GM13976 (cell line): Measurements from ENCODE around the gene ACBD4.

Source experiments
- DNase-seq: peaks from one replicate; pipeline ENCODE4 v3.0.0; 2012; ENCODE audit warnings: low spot score
- in situ Hi-C: fragments of 300-500 bp; cut with MboI; formaldehyde crosslinking; loops from one replicate; pipeline ENCODE4 v1.12.0; 2022; ENCODE audit warnings: low sequenced_read_pairs, mixed read lengths, inconsistent platforms; ENCODE audit not compliant: unreplicated experiment
- TF ChIP-seq, protein P1 (sequence below): IDR thresholded peaks from 2 replicates; pipeline ENCODE4 v1.5.1; 2012; ENCODE audit warnings: borderline replicate concordance, mild to moderate bottlenecking; ENCODE audit not compliant: insufficient read depth; ENCODE audit errors: extremely low read depth, missing control alignments, control extremely low read depth

ACBD4 gene

DNA sequence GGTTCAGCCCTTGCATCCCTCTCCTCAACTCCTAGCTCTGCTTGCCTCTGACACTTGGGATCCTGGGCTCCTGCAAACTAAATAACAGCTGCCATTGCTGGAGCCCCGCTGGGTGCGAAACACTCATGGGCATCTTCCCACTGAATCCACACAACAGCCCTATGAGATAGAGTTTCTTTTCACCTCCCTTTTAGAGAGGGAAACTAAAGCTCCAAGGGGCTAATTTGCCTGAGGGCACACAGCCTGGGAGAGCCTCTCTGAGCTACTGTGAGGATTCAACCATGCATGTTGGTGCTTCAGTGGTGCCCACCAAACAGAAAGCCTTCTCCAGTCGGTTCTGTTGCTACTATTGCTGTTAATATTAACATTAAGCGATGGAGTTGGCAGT lies 4.0 kb downstream of the ACBD4 start:
- no peak for DNase-seq
- in situ Hi-C loops: loop anchor here (10.0 kb wide), 1 partner anchor 55 kb away; no protein-coding TSS in a partner anchor

DNA sequence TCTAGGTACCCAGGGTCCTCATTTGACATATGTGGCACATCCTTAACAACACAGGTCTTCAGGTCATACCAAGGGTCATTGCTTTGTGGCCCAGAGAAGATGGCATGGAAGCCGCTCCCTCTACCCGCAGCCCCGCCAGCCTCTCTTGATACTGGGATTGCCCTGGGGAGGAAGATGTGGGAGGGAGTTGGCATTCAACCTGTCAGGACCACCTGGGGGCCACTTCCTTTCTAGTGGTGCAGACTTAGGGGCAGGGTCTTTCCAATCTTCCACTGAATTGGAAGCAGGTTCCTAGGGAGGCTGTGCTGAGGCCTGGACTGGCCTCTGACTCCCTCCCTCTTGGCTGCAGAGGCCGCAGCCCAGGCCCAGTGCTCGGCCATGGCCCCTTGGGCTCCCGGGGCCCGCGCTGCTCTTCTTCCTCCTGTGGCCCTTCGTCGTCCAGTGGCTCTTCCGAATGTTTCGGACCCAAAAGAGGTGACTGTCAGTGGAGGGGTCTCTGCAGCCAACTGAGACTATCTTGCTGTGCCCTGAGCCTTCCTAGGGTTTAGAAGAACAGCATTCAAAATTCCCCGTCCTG lies 7.7 kb downstream of the ACBD4 start:
- no peak for DNase-seq
- in situ Hi-C loops: no loop called here
- TF ChIP-seq, protein P1, sequence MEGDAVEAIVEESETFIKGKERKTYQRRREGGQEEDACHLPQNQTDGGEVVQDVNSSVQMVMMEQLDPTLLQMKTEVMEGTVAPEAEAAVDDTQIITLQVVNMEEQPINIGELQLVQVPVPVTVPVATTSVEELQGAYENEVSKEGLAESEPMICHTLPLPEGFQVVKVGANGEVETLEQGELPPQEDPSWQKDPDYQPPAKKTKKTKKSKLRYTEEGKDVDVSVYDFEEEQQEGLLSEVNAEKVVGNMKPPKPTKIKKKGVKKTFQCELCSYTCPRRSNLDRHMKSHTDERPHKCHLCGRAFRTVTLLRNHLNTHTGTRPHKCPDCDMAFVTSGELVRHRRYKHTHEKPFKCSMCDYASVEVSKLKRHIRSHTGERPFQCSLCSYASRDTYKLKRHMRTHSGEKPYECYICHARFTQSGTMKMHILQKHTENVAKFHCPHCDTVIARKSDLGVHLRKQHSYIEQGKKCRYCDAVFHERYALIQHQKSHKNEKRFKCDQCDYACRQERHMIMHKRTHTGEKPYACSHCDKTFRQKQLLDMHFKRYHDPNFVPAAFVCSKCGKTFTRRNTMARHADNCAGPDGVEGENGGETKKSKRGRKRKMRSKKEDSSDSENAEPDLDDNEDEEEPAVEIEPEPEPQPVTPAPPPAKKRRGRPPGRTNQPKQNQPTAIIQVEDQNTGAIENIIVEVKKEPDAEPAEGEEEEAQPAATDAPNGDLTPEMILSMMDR: no peak

More for the DNA sequence above, 4.0 kb downstream of the ACBD4 start:
- TF ChIP-seq, protein P1: no peak

DNA sequence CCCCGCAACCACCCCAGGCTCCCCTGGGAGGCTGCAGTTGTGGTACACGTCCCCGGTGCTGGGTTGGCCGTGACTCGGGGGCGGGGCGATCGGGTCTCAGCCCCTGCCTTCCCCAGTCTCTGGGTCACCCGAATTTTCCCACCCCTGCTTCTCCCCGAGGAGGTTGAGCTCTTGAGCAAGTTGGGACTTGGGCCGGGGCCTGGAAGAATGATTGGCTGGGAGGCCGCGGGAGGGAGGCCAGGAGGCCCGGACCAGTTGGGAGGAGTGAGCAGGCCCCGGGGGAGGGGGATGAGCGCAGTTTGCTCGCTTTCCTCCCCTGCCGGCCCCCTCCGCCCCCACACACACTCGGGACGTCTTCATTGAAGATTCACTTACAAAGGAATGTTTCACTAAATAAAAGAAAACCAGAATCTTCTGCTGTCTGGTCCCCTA lies 8.3 kb downstream of the ACBD4 start:
- in situ Hi-C loops: no loop called here
- TF ChIP-seq, protein P1: no peak
- DNase-seq: peak; percentile 56

DNA sequence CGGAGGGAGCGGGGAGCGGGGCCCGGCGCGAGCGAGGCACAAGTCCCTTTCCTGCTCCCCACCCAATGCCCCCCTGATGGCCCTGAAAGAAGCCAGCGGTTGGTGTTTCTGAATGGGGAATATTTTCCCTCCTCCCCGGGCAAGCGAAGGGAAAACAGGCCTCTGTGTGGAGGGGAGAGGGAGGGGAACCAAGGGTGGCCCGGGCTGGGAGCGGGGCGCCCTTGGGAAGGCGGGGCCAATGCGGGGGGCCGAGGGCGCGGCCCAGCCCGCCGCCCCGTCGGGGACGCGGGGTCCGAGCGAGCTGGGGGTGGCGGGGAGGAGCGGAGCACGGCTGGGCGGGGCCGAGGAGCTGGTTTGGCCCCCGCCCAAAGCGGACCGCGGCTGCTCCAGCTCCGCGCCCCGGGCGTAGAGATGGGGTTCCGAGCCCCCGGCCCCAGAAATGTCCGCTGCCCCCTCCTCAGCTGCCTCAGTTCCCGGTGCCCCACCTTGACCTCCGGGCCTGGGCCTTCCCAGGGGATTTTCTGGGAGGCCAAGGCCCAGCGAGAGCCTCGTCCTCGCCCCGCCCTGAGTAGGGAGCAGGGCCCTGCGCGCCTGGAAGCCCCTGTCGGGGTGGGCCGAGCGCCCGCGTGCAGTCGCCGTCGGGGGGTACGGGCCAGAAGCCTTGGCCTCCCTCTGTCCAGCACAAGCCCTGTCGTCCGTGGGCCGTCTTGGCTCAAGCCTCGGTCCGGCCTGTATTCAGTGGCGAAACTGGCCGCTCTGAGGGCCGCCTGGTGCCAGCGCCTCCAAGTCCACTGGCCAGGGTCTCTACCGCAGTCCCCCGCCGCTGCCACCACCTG lies 8.9 kb downstream of the ACBD4 start:
- TF ChIP-seq, protein P1: no peak
- peak; percentile 58 for DNase-seq
- in situ Hi-C loops: no loop called here

DNA sequence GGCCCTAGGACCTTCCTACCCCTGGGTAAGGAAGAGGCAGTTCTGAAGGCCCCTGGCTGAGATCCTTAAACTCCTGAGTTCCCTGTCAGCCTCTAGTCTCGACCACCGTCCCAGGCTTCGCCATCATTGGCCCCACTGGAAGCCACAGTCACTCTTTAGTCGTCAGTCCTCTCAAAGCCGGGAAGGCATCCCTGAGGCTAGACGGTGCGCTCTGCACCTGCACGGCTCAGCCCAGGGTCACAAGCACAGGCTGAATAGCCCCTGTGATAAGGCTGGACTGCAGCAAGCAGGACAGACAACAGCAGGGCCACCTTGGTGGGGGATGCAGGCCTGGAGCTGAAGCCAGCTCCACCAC lies 9.5 kb downstream of the ACBD4 start:
- DNase-seq: no peak
- in situ Hi-C loops: no loop called here
- TF ChIP-seq, protein P1: no peak

DNA sequence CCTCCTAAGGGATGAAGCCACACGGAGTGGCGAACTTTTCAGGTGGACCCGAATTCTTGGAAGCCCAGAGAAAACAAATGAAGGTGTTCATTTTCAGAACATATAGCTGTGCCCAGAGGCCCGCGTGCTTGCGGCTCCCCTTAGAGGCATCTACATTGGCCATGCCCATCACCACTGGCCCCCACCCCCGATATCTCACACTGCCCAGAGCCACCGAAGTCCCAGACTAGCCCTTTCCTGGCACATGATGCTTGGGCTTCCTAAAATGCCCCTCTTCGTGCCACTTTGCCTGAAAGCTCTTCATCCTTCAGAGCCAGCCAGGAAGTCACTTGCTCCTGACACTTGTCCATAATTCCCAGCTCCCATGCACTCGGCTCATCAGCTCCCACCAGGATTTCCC lies 10.7 kb downstream of the ACBD4 start:
- no peak for DNase-seq
- TF ChIP-seq, protein P1: no peak
- in situ Hi-C loops: no loop called here
